ENCODE measurements around the gene EFHD2.
"Not testable (repeated sequence)": the region's sequence is repeated elsewhere in the genome, so short reads cannot be mapped to it uniquely, and the experiment has no call there.

DNA sequence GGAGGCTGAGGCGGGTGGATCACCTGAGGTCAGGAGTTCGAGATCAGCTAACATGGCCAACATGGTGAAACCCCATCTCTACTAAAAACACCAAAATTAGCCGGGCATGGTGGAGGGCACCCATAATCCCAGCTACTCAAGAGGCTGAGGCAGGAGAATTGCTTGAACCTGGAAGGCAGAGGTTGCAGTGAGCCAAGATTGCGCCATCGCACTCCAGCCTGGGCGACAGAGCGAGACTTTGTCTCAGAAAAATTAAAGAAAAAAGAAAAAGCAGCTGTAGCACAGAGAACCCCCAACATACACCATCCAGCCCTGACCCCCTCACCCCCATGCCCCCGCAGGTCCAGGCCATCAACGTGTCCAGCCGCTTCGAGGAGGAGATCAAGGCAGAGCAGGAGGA lies 18.6 kb downstream of the EFHD2 start:
- TF ChIP-seq, protein P1, sequence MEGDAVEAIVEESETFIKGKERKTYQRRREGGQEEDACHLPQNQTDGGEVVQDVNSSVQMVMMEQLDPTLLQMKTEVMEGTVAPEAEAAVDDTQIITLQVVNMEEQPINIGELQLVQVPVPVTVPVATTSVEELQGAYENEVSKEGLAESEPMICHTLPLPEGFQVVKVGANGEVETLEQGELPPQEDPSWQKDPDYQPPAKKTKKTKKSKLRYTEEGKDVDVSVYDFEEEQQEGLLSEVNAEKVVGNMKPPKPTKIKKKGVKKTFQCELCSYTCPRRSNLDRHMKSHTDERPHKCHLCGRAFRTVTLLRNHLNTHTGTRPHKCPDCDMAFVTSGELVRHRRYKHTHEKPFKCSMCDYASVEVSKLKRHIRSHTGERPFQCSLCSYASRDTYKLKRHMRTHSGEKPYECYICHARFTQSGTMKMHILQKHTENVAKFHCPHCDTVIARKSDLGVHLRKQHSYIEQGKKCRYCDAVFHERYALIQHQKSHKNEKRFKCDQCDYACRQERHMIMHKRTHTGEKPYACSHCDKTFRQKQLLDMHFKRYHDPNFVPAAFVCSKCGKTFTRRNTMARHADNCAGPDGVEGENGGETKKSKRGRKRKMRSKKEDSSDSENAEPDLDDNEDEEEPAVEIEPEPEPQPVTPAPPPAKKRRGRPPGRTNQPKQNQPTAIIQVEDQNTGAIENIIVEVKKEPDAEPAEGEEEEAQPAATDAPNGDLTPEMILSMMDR (conservative IDR thresholded peaks at IDR 0.05; ENCODE audit: low read length): not testable (repeated sequence)
- TF ChIP-seq EZH2phosphoT487 (IDR thresholded peaks at IDR 0.05; ENCODE audit: borderline replicate concordance): not testable (repeated sequence)

Data from Loucy (cell line).